ENCODE data around the gene NEMP1. TPM values are rescaled to one million over a fixed set of nuclear protein-coding genes. Genes with fewer than 3 reads are reported as not detected.

NEMP1 gene
- total and polyA plus RNA-seq, 10 of the 15 experiments (the other 5 are each of a cell fraction or from before 2014, with no cell fraction given), result 4.0 to 45.9 (median 19.8) TPM

DNA sequence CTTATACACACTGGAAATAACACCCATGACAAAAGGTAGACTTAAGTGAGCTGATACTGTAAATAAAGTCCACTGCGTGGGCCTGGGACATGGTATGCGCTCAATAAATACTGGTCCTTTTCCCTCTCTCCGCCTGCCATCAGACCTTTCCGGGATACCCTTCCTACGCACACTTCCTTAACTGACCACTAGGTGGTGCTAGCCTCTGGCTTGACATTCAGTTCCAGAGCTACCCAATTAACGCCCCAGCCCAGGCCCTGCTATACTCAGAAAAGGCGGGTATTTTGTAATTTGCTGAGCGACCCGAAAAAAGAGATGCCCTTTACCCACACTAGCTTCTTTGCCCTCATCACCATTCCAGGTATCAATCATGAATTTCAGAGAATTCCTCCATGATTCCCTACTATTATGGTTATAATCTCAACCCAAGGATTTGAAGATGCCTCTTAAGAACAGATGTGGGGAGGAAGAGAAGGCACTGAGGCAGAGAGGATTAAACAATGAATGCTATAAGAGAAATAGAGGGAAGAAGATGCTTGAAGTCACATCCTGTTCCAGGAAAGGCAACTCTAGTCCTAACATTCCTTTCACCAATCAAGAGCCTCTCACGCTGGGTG, 45.8 kb upstream of the NEMP1 start (continued):
- TF ChIP-seq MEF2B (IDR thresholded peaks at IDR 0.05; ENCODE audit: partially characterized antibody, poor library complexity, severe bottlenecking) (no peak), EZH2 (IDR thresholded peaks at IDR 0.05; ENCODE audit: borderline replicate concordance, control insufficient read depth, low read depth, low read length) (no peak), ZNF207 (IDR thresholded peaks at IDR 0.05; ENCODE audit: borderline replicate concordance) (no peak), WRNIP1 (IDR thresholded peaks at IDR 0.05; ENCODE audit: borderline replicate concordance, low read depth, low read length) (no peak), CBX5 (IDR thresholded peaks at IDR 0.05; ENCODE audit: low read depth) (no peak), YY1 (IDR thresholded peaks at IDR 0.05; ENCODE audit: low read depth, low read length) (peak; percentile 52; the same call in 1 of the 2 replicates), NKRF (conservative IDR thresholded peaks at IDR 0.05) (no peak), SMC3 (IDR thresholded peaks at IDR 0.05; ENCODE audit: borderline replicate concordance, low read length) (peak; percentile 68; the same call in 1 of the 2 replicates)
- TF ChIP-seq, protein P1, sequence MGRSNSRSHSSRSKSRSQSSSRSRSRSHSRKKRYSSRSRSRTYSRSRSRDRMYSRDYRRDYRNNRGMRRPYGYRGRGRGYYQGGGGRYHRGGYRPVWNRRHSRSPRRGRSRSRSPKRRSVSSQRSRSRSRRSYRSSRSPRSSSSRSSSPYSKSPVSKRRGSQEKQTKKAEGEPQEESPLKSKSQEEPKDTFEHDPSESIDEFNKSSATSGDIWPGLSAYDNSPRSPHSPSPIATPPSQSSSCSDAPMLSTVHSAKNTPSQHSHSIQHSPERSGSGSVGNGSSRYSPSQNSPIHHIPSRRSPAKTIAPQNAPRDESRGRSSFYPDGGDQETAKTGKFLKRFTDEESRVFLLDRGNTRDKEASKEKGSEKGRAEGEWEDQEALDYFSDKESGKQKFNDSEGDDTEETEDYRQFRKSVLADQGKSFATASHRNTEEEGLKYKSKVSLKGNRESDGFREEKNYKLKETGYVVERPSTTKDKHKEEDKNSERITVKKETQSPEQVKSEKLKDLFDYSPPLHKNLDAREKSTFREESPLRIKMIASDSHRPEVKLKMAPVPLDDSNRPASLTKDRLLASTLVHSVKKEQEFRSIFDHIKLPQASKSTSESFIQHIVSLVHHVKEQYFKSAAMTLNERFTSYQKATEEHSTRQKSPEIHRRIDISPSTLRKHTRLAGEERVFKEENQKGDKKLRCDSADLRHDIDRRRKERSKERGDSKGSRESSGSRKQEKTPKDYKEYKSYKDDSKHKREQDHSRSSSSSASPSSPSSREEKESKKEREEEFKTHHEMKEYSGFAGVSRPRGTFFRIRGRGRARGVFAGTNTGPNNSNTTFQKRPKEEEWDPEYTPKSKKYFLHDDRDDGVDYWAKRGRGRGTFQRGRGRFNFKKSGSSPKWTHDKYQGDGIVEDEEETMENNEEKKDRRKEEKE (IDR thresholded peaks at IDR 0.05), result no peak
- TF ChIP-seq, protein P2, sequence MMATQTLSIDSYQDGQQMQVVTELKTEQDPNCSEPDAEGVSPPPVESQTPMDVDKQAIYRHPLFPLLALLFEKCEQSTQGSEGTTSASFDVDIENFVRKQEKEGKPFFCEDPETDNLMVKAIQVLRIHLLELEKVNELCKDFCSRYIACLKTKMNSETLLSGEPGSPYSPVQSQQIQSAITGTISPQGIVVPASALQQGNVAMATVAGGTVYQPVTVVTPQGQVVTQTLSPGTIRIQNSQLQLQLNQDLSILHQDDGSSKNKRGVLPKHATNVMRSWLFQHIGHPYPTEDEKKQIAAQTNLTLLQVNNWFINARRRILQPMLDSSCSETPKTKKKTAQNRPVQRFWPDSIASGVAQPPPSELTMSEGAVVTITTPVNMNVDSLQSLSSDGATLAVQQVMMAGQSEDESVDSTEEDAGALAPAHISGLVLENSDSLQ (IDR thresholded peaks at IDR 0.05), result no peak
